Tibial artery (tissue), 4 donors: Measurements from ENCODE around the gene MED9.

Experiments used
- DNase-seq, 2 donors: peaks; one replicate each; pipeline ENCODE4 v3.0.0-alpha.2; 2019
- H3K27ac ChIP-seq, 2 donors: fragments of 200-600 bp; sonication (generic) in 1 of 2; 1 replicate in 1 of 2; 2 replicates in 1 of 2; pipeline ENCODE4 v1.5.1; 2018 to 2019; ENCODE audit warnings: mild to moderate bottlenecking in 1 of 2
- H3K27me3 ChIP-seq, 2 donors: fragments of 200-600 bp; sonication (generic) in 1 of 2; one replicate each; pipeline versions ENCODE4 v1.5.1 to v1.6.0; 2016 to 2019
- H3K36me3 ChIP-seq, 3 donors: fragments of 200-600 bp; sonication (generic) in 2 of 3; one replicate each; pipeline ENCODE4 v1.5.1; 2016 to 2019; ENCODE audit warnings: mild to moderate bottlenecking in 2 of 3
- H3K4me1 ChIP-seq, 4 donors: fragments of 200-600 bp; sonication (generic) in 2 of 4; 1 replicate in 3 of 4; 2 replicates in 1 of 4; pipeline ENCODE4 v1.5.1; 2016 to 2019
- H3K4me3 ChIP-seq, 2 donors: fragments of 200-600 bp; sonication (generic) in 1 of 2; 1 replicate in 1 of 2; 2 replicates in 1 of 2; pipeline ENCODE4 v1.5.1; 2018 to 2019; ENCODE audit warnings: mild to moderate bottlenecking in 2 of 2
- H3K9me3 ChIP-seq, 3 donors: fragments of 200-600 bp; sonication (generic) in 1 of 3; one replicate each; pipeline ENCODE4 v1.5.1; 2016 to 2019
- CTCF ChIP-seq, 2 experiments: fragments of 200-600 bp in 1 of 2; fragments of 450-650 bp in 1 of 2; IDR thresholded peaks; one replicate each; pipeline ENCODE4 v1.5.1; 2017 to 2019; ENCODE audit warnings: antibody characterized with exemption in 2 of 2, mild to moderate bottlenecking in 1 of 2, moderate library complexity in 1 of 2
- intact Hi-C: fragments of 100-400 bp; cut with DNase I; formaldehyde crosslinking; loops from one replicate; pipeline ENCODE4 v1.15.0; 2023; ENCODE audit warnings: low total_unique reads

Gene MED9

GRCh38 chr17:17491546-17491988 lies 14.8 kb downstream of the MED9 start:
- no peak overlapping the region for H3K4me3 ChIP-seq
- H3K27me3 ChIP-seq, result no peaks in the 10 kb centered on the region
- peaks cover 9 to 57% (median 24%) of the 10 kb centered on the region in 3 donors for H3K36me3 ChIP-seq
- DNase-seq, result peak in 1 of 2 donors; percentile 55
- H3K27ac ChIP-seq, result no peak overlapping the region
- intact Hi-C loops, result no loop called here
- H3K9me3 ChIP-seq, result no peaks in the 10 kb centered on the region
- peaks cover 0 to 26% (median 15%) of the 10 kb centered on the region in 4 donors for H3K4me1 ChIP-seq
- no peak for TF ChIP-seq CTCF (IDR thresholded peaks at IDR 0.05)

GRCh38 chr17:17492085-17492484 lies 15.3 kb downstream of the MED9 start:
- no peak overlapping the region for H3K4me3 ChIP-seq
- peak in 1 of 2 donors; percentile 32 for DNase-seq
- TF ChIP-seq CTCF (IDR thresholded peaks at IDR 0.05), result no peak
- no peaks in the 10 kb centered on the region for H3K9me3 ChIP-seq
- peaks cover 0 to 31% (median 18%) of the 10 kb centered on the region in 4 donors for H3K4me1 ChIP-seq
- intact Hi-C loops, result no loop called here
- H3K27ac ChIP-seq, result no peak overlapping the region
- peaks cover 9 to 55% (median 24%) of the 10 kb centered on the region in 3 donors for H3K36me3 ChIP-seq
- H3K27me3 ChIP-seq, result no peaks in the 10 kb centered on the region

- Histone ChIP-seq H3K27me3 (no peaks in the 10 kb centered on the region), H3K27ac (no peak overlapping the region), H3K4me1 (peaks cover 0 to 35% (median 19%) of the 10 kb centered on the region in 4 donors), H3K4me3 (no peak overlapping the region), H3K9me3 (no peaks in the 10 kb centered on the region), H3K36me3 (peaks cover 7 to 50% (median 20%) of the 10 kb centered on the region in 3 donors)
- no peak for TF ChIP-seq CTCF (IDR thresholded peaks at IDR 0.05)
- intact Hi-C loops, result no loop called here
- no peak for DNase-seq
Measured at GRCh38 chr17:17492571-17492970, 15.8 kb downstream of the MED9 start.

GRCh38 chr17:17493249-17493985 lies 16.6 kb downstream of the MED9 start:
- DNase-seq, result peak in 1 of 2 donors; percentile 55
- no peak for TF ChIP-seq CTCF (IDR thresholded peaks at IDR 0.05)
- Histone ChIP-seq H3K4me3 (no peak overlapping the region), H3K27me3 (no peaks in the 10 kb centered on the region), H3K27ac (no peak overlapping the region), H3K4me1 (peaks cover 0 to 35% (median 19%) of the 10 kb centered on the region in 4 donors), H3K36me3 (peaks cover 5 to 41% (median 17%) of the 10 kb centered on the region in 3 donors), H3K9me3 (no peaks in the 10 kb centered on the region)
- intact Hi-C loops, result no loop called here

GRCh38 chr17:17493986-17494466 lies 17.2 kb downstream of the MED9 start:
- no peak for DNase-seq
- H3K9me3 ChIP-seq, result no peaks in the 10 kb centered on the region
- intact Hi-C loops, result no loop called here
- H3K4me3 ChIP-seq, result no peak overlapping the region
- H3K27ac ChIP-seq, result no peak overlapping the region
- no peaks in the 10 kb centered on the region for H3K27me3 ChIP-seq
- H3K4me1 ChIP-seq, result peaks cover 0 to 35% (median 19%) of the 10 kb centered on the region in 4 donors
- peaks cover 5 to 36% (median 17%) of the 10 kb centered on the region in 3 donors for H3K36me3 ChIP-seq
- no peak for TF ChIP-seq CTCF (IDR thresholded peaks at IDR 0.05)
